Prostate gland (tissue), 2 donors: ENCODE results near the gene SLC25A33. TPM values are rescaled to one million over a fixed set of nuclear protein-coding genes. Genes with fewer than 3 reads are reported as not detected.

ENCODE experiments used
- DNase-seq: peaks from one replicate; pipeline ENCODE4 v3.0.0-alpha.2; 2019; ENCODE audit warnings: low spot score
- H3K27ac ChIP-seq, 2 donors: fragments of 200-600 bp; sonication (generic); 2 replicates each; pipeline ENCODE4 v1.5.1; 2017 to 2019
- H3K27me3 ChIP-seq: fragments of 200-600 bp; sonication (generic); replicated peaks from 2 replicates; pipeline ENCODE4 v1.5.1; 2019; ENCODE audit not compliant: insufficient read depth
- H3K36me3 ChIP-seq, 2 donors: fragments of 200-600 bp; sonication (generic); 1 replicate in 1 of 2; 2 replicates in 1 of 2; pipeline versions ENCODE4 v1.5.1 to v1.8.1; 2017 to 2019
- H3K4me1 ChIP-seq: fragments of 200-600 bp; sonication (generic); replicated peaks from 2 replicates; pipeline ENCODE4 v1.5.1; 2019
- H3K4me3 ChIP-seq, 2 donors: fragments of 200-600 bp; sonication (generic); 2 replicates each; pipeline ENCODE4 v1.5.1; 2017 to 2019
- H3K9me3 ChIP-seq: fragments of 200-600 bp; sonication (generic); 2 replicates; pipeline ENCODE4 v1.5.1; 2017
- POLR2A ChIP-seq: fragments of 450-650 bp; IDR thresholded peaks from one replicate; pipeline ENCODE4 v1.6.1; 2016; ENCODE audit warnings: antibody characterized with exemption, mild to moderate bottlenecking
- POLR2AphosphoS5 ChIP-seq: sonication (generic); formaldehyde crosslinking; IDR thresholded peaks from one replicate; pipeline ENCODE4 v1.6.1; 2017; ENCODE audit warnings: antibody characterized with exemption
- WGBS: methylation state at CpG from one replicate; pipeline ENCODE4 v1.1.5; 2018; 5-methylcytosine and 5-hydroxymethylcytosine counted together
- intact Hi-C: fragments of 100-400 bp; cut with DNase I; formaldehyde crosslinking; loops from one replicate; pipeline ENCODE4 v1.14.2; 2022
- total RNA-seq, 2 donors: library from RNA; depleted of rRNA; stranded (reverse); fragments of >200 nt; gene quantifications; one replicate each; pipeline ENCODE4 v1.1.0, GENCODE V29; 2016
- TF ChIP-seq, protein P1 (sequence below), 4 experiments: fragments of 200-600 bp in 2 of 4; fragments of 450-650 bp in 2 of 4; sonication (generic) in 2 of 4; IDR thresholded peaks; 1 replicate in 3 of 4; 2 replicates in 1 of 4; pipeline ENCODE4 v1.5.1; 2016 to 2019; ENCODE audit warnings: antibody characterized with exemption in 4 of 4, mild to moderate bottlenecking in 2 of 4, moderate library complexity in 2 of 4

SLC25A33 gene
- total RNA-seq, 2 donors from 2014 or later = 10.7 to 11.9 TPM

GRCh38 chr1:9613625-9614299 lies 74.5 kb downstream of the SLC25A33 start:
- 83% methylated on average over 16 of the region's 17 CpGs for WGBS
- H3K27ac ChIP-seq = no peak overlapping the region
- no peaks in the 10 kb centered on the region for H3K27me3 ChIP-seq
- TF ChIP-seq, protein P1, sequence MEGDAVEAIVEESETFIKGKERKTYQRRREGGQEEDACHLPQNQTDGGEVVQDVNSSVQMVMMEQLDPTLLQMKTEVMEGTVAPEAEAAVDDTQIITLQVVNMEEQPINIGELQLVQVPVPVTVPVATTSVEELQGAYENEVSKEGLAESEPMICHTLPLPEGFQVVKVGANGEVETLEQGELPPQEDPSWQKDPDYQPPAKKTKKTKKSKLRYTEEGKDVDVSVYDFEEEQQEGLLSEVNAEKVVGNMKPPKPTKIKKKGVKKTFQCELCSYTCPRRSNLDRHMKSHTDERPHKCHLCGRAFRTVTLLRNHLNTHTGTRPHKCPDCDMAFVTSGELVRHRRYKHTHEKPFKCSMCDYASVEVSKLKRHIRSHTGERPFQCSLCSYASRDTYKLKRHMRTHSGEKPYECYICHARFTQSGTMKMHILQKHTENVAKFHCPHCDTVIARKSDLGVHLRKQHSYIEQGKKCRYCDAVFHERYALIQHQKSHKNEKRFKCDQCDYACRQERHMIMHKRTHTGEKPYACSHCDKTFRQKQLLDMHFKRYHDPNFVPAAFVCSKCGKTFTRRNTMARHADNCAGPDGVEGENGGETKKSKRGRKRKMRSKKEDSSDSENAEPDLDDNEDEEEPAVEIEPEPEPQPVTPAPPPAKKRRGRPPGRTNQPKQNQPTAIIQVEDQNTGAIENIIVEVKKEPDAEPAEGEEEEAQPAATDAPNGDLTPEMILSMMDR (IDR thresholded peaks at IDR 0.05) = no peak
- TF ChIP-seq POLR2A = no peak
- no peak for TF ChIP-seq POLR2AphosphoS5
- no peak overlapping the region for H3K4me3 ChIP-seq
- no peaks in the 10 kb centered on the region for H3K4me1 ChIP-seq
- DNase-seq = no peak
- intact Hi-C loops = no loop called here
- H3K36me3 ChIP-seq = no peaks in the 10 kb centered on the region
- H3K9me3 ChIP-seq = no peaks in the 10 kb centered on the region

GRCh38 chr1:9615316-9616063 lies 76.2 kb downstream of the SLC25A33 start:
- no peaks in the 10 kb centered on the region for H3K4me1 ChIP-seq
- H3K27me3 ChIP-seq = no peaks in the 10 kb centered on the region
- no peak overlapping the region for H3K4me3 ChIP-seq
- TF ChIP-seq POLR2AphosphoS5 = no peak
- TF ChIP-seq, protein P1 (IDR thresholded peaks at IDR 0.05) = peak in 2 of 4 experiments; percentile 10 to 49
- no peak for DNase-seq
- intact Hi-C loops = no loop called here
- 57% methylated on average over 16 of the region's 16 CpGs for WGBS
- H3K36me3 ChIP-seq = no peaks in the 10 kb centered on the region
- no peaks in the 10 kb centered on the region for H3K9me3 ChIP-seq
- H3K27ac ChIP-seq = no peak overlapping the region

DNA sequence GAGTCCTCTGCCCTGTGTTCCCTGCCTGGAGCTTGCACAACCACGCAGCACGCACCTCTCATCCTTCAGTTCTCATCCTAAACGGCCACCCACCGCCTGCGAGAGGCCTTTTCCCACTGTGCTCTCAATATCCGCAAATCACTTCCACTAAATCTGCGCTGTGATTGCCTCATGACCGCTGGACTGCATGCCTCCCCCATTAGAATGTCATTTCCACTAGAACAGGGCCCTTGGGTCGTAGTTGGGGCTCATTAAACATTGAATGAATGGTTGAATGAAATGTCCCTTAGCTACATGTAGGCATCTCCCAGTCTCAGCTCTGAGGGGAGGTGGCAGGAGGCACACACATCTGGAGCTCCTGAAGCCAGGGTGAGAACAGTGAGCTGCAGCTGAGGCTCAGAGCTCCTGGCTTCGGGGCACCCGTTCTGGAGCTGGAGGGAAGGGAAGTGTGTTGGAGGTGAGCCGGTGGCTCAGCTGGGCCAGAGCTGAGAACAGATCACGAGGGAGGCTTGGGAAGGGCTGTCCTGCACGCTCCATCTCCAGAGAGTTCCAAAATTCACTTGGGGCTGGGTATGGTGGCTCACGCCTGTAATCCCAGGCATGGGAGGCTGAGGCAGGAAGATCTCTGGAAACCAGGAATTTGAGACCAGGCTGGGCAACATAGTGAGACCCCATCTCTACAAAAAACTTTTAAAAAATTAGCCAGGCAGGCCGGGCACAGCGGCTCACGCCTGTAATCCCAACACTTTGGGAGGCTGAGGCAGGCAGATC lies 79.8 kb downstream of the SLC25A33 start:
- TF ChIP-seq POLR2A (no peak), POLR2AphosphoS5 (no peak)
- TF ChIP-seq, protein P1 (IDR thresholded peaks at IDR 0.05) = no peak
- no peak overlapping the region for H3K4me3 ChIP-seq
- H3K4me1 ChIP-seq = no peaks in the 10 kb centered on the region
- WGBS = 70% methylated on average over 18 of the region's 18 CpGs
- no peaks in the 10 kb centered on the region for H3K27me3 ChIP-seq
- no peaks in the 10 kb centered on the region for H3K36me3 ChIP-seq
- no peak for DNase-seq
- no peaks in the 10 kb centered on the region for H3K9me3 ChIP-seq
- intact Hi-C loops = no loop called here
- H3K27ac ChIP-seq = no peak overlapping the region

DNA sequence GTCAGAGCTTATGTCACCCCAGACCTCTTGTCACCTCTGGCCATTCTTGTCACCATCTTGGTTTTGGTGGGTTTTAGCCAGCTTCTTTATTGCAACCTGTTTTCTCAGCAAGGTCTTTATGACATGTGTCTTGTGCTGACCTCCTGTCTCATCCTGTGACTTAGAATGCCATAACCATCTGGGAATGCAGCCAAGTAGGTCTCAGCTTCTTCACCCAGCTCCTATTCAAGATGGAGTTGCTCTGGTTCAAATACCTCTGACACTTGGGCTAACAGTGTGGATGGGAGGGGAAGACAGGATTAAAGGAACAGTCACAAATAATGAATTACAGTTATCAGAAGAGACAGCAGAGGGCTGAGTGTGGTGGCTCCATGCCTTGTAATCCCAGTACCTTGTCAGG lies 81.8 kb downstream of the SLC25A33 start:
- TF ChIP-seq POLR2AphosphoS5 = no peak
- TF ChIP-seq, protein P1 (IDR thresholded peaks at IDR 0.05) = no peak
- Histone ChIP-seq H3K9me3 (no peaks in the 10 kb centered on the region), H3K27ac (no peak overlapping the region), H3K4me1 (no peaks in the 10 kb centered on the region), H3K36me3 (no peaks in the 10 kb centered on the region), H3K27me3 (no peaks in the 10 kb centered on the region), H3K4me3 (no peak overlapping the region)
- intact Hi-C loops = no loop called here
- DNase-seq = no peak
